NCI-H774 (cell line): ENCODE measurements around the gene XRN2.
"Not testable (repeated sequence)": the region's sequence is repeated elsewhere in the genome, so short reads cannot be mapped to it uniquely, and the experiment has no call there.

Experiments
- DNase-seq: peaks from one replicate; lab custom pipeline; 2025; lab: John Stamatoyannopoulos, UW

The XRN2 gene

GRCh38 chr20:21344961-21345360 lies 41.8 kb downstream of the XRN2 start:
- no peak for DNase-seq

GRCh38 chr20:21352703-21353102 lies 49.6 kb downstream of the XRN2 start:
- DNase-seq: no peak

- no peak for DNase-seq
Measured at GRCh38 chr20:21353236-21353635, 50.1 kb downstream of the XRN2 start.

- no peak for DNase-seq
Measured at GRCh38 chr20:21355981-21356380, 52.9 kb downstream of the XRN2 start.

GRCh38 chr20:21356386-21356785 lies 53.3 kb downstream of the XRN2 start:
- DNase-seq: no peak

GRCh38 chr20:21357844-21358243 lies 54.7 kb downstream of the XRN2 start:
- no peak for DNase-seq

- DNase-seq: no peak
Measured at GRCh38 chr20:21358737-21359136, 55.6 kb downstream of the XRN2 start.

GRCh38 chr20:21360705-21361104 lies 57.6 kb downstream of the XRN2 start:
- no peak for DNase-seq

GRCh38 chr20:21361266-21361665 lies 58.1 kb downstream of the XRN2 start:
- no peak for DNase-seq

- DNase-seq: no peak
Measured at GRCh38 chr20:21364413-21364812, 61.3 kb downstream of the XRN2 start.

GRCh38 chr20:21365771-21366170 lies 62.6 kb downstream of the XRN2 start:
- no peak for DNase-seq

- DNase-seq: not testable (repeated sequence)
Measured at GRCh38 chr20:21366273-21366672, 63.1 kb downstream of the XRN2 start.

GRCh38 chr20:21368791-21369190 lies 65.7 kb downstream of the XRN2 start:
- no peak for DNase-seq

GRCh38 chr20:21371193-21371592 lies 68.1 kb downstream of the XRN2 start:
- DNase-seq: no peak

- no peak for DNase-seq
Measured at GRCh38 chr20:21372016-21372415, 68.9 kb downstream of the XRN2 start.

- no peak for DNase-seq
Measured at GRCh38 chr20:21373436-21373835, 70.3 kb downstream of the XRN2 start.

- DNase-seq: no peak
Measured at GRCh38 chr20:21376626-21377025, 73.5 kb downstream of the XRN2 start.

GRCh38 chr20:21377701-21378100 lies 74.6 kb downstream of the XRN2 start:
- DNase-seq: no peak

GRCh38 chr20:21378259-21378658 lies 75.1 kb downstream of the XRN2 start:
- DNase-seq: no peak

- no peak for DNase-seq
Measured at GRCh38 chr20:21380711-21381110, 77.6 kb downstream of the XRN2 start.

GRCh38 chr20:21381619-21382018 lies 78.5 kb downstream of the XRN2 start:
- no peak for DNase-seq

- no peak for DNase-seq
Measured at GRCh38 chr20:21384308-21384892, 81.3 kb downstream of the XRN2 start.

- no peak for DNase-seq
Measured at GRCh38 chr20:21386111-21386510, 83.0 kb downstream of the XRN2 start.

- peak; percentile 44 for DNase-seq
Measured at GRCh38 chr20:21387528-21387927, 84.4 kb downstream of the XRN2 start.

- no peak for DNase-seq
Measured at GRCh38 chr20:21388566-21388965, 85.4 kb downstream of the XRN2 start.
